GM08714 (cell line): Measurements from ENCODE around the gene CEP350.

Source experiments
- H3K4me3 ChIP-seq: fragments of 200-500 bp; sonication (Bioruptor generic); 2 replicates; pipeline ENCODE4 v1.5.1; 2014; ENCODE audit warnings: mild to moderate bottlenecking, low read length, inconsistent platforms
- ZNF274 ChIP-seq: IDR thresholded peaks from 2 replicates; pipeline ENCODE4 v1.6.1; 2012; ENCODE audit warnings: mild to moderate bottlenecking, low read depth, low read length

Gene CEP350

GRCh38 chr1:179954493-179955286 is at the start of gene CEP350:
CEP350 (plus strand) TSS chr1:179954810; CDS start chr1:179986182, 31,372 bp downstream.
- no peak for TF ChIP-seq ZNF274
- H3K4me3 ChIP-seq, result peak within 1 kb of the TSS; percentile 99

GRCh38 chr1:179910934-179911333 is 43.7 kb upstream of the CEP350 start:
- no peak for TF ChIP-seq ZNF274
- no peak overlapping the region for H3K4me3 ChIP-seq

GRCh38 chr1:179911812-179912211 is 42.8 kb upstream of the CEP350 start:
- no peak for TF ChIP-seq ZNF274

GRCh38 chr1:179917601-179918429 is 36.8 kb upstream of the CEP350 start:
- no peak for TF ChIP-seq ZNF274
- no peak overlapping the region for H3K4me3 ChIP-seq

More at GRCh38 chr1:179911812-179912211, 42.8 kb upstream of the CEP350 start:
- no peak overlapping the region for H3K4me3 ChIP-seq

- H3K4me3 ChIP-seq, result no peak overlapping the region
- no peak for TF ChIP-seq ZNF274
These were observed 33.1 kb upstream of the CEP350 start for GRCh38 chr1:179921472-179921871.

GRCh38 chr1:179921981-179922872 is 32.4 kb upstream of the CEP350 start:
- no peak for TF ChIP-seq ZNF274
- no peak overlapping the region for H3K4me3 ChIP-seq

- no peak for TF ChIP-seq ZNF274
- no peak overlapping the region for H3K4me3 ChIP-seq
These were observed 31.6 kb upstream of the CEP350 start for GRCh38 chr1:179923029-179923428.

GRCh38 chr1:179924268-179924667 is 30.3 kb upstream of the CEP350 start:
- no peak for TF ChIP-seq ZNF274
- no peak overlapping the region for H3K4me3 ChIP-seq

GRCh38 chr1:179925302-179925701 is 29.3 kb upstream of the CEP350 start:
- H3K4me3 ChIP-seq, result no peak overlapping the region
- TF ChIP-seq ZNF274, result no peak

GRCh38 chr1:179925922-179926849 is 28.4 kb upstream of the CEP350 start:
- H3K4me3 ChIP-seq, result no peak overlapping the region
- no peak for TF ChIP-seq ZNF274

GRCh38 chr1:179926850-179927205 is 27.8 kb upstream of the CEP350 start:
- H3K4me3 ChIP-seq, result no peak overlapping the region
- TF ChIP-seq ZNF274, result no peak

- no peak overlapping the region for H3K4me3 ChIP-seq
- no peak for TF ChIP-seq ZNF274
These were observed 24.4 kb upstream of the CEP350 start for GRCh38 chr1:179929955-179930798.
